Mesenchymal stem cell (in vitro differentiated cells and primary cell): Measurements from ENCODE around the gene APP.

Experiments
- DNase-seq: peaks from one replicate; pipeline ENCODE4 v3.0.0-alpha.2; 2013
- H2AFZ ChIP-seq: one replicate; pipeline ENCODE4 v1.6.1; 2013; ENCODE audit warnings: low read depth, mild to moderate bottlenecking, control low read depth, inconsistent platforms, low read length, moderate library complexity
- H2AK5ac ChIP-seq: 2 replicates; pipeline ENCODE4 v1.6.1; 2013; ENCODE audit warnings: low read length, moderate library complexity, mild to moderate bottlenecking, inconsistent platforms; ENCODE audit not compliant: severe bottlenecking
- H2BK120ac ChIP-seq: one replicate; pipeline ENCODE4 v1.6.1; 2013; ENCODE audit warnings: low read depth, mild to moderate bottlenecking, inconsistent platforms, low read length, moderate library complexity
- H2BK12ac ChIP-seq, 2 experiments: one replicate each; pipeline ENCODE4 v1.6.1; 2013; ENCODE audit warnings: inconsistent platforms in 2 of 2, low read length in 2 of 2, mild to moderate bottlenecking in 2 of 2, moderate library complexity in 2 of 2, control low read depth in 1 of 2
- H2BK15ac ChIP-seq: one replicate; pipeline ENCODE4 v1.6.1; 2013; ENCODE audit warnings: mild to moderate bottlenecking, low read depth, inconsistent platforms; ENCODE audit not compliant: poor library complexity, severe bottlenecking
- H2BK5ac ChIP-seq: 2 replicates; pipeline ENCODE4 v1.6.1; 2013; ENCODE audit warnings: low read depth, mild to moderate bottlenecking, low read length, control low read depth, inconsistent platforms; ENCODE audit not compliant: poor library complexity, severe bottlenecking
- H3K14ac ChIP-seq, 2 experiments: one replicate each; pipeline ENCODE4 v1.6.1; 2013; ENCODE audit warnings: inconsistent platforms in 2 of 2, low read length in 2 of 2, control low read depth in 1 of 2, mild to moderate bottlenecking in 1 of 2, moderate library complexity in 1 of 2
- H3K18ac ChIP-seq, 2 experiments: one replicate each; pipeline ENCODE4 v1.6.1; 2013; ENCODE audit warnings: inconsistent platforms in 2 of 2, low read length in 2 of 2, control low read depth in 1 of 2, low read depth in 1 of 2, mild to moderate bottlenecking in 1 of 2
- H3K23ac ChIP-seq, 2 experiments: one replicate each; pipeline ENCODE4 v1.6.1; 2013; ENCODE audit warnings: inconsistent platforms in 2 of 2, low read length in 2 of 2, mild to moderate bottlenecking in 2 of 2, moderate library complexity in 2 of 2, control low read depth in 1 of 2
- H3K27ac ChIP-seq: 2 replicates; pipeline ENCODE4 v1.5.1; 2013; ENCODE audit warnings: mild to moderate bottlenecking, moderate library complexity, low read length, control low read depth, inconsistent platforms; ENCODE audit not compliant: poor library complexity, severe bottlenecking
- H3K27me3 ChIP-seq, 2 experiments: 2 replicates each; pipeline versions ENCODE4 v1.6.1 to v1.7.0; 2013; ENCODE audit warnings: low read length in 2 of 2, mild to moderate bottlenecking in 2 of 2, moderate library complexity in 2 of 2, control low read depth in 1 of 2, inconsistent platforms in 1 of 2; ENCODE audit not compliant: control insufficient read depth in 1 of 2, insufficient read depth in 1 of 2
- H3K36me3 ChIP-seq, 2 experiments: 2 replicates each; pipeline versions ENCODE4 v1.6.1 to v1.7.0; 2013; ENCODE audit warnings: low read length in 2 of 2, control low read depth in 1 of 2, inconsistent platforms in 1 of 2, low read depth in 1 of 2, mild to moderate bottlenecking in 1 of 2; ENCODE audit not compliant: insufficient read depth in 2 of 2, control insufficient read depth in 1 of 2
- H3K4ac ChIP-seq, 2 experiments: one replicate each; pipeline ENCODE4 v1.6.1; 2013; ENCODE audit warnings: inconsistent platforms in 2 of 2, low read length in 2 of 2, mild to moderate bottlenecking in 2 of 2, moderate library complexity in 2 of 2, control low read depth in 1 of 2, low read depth in 1 of 2
- H3K4me1 ChIP-seq: 2 replicates; pipeline ENCODE4 v1.6.1; 2013; ENCODE audit warnings: low read depth, low read length, control low read depth; ENCODE audit not compliant: control insufficient read depth, insufficient read depth
- H3K4me2 ChIP-seq: 2 replicates; pipeline ENCODE4 v1.6.1; 2013; ENCODE audit warnings: low read length, mild to moderate bottlenecking, inconsistent platforms; ENCODE audit not compliant: poor library complexity, severe bottlenecking
- H3K4me3 ChIP-seq, 2 experiments: 2 replicates each; pipeline versions ENCODE4 v1.5.1 to v1.7.0; 2013; ENCODE audit warnings: low read length in 2 of 2, mild to moderate bottlenecking in 2 of 2, control low read depth in 1 of 2, low read depth in 1 of 2; ENCODE audit not compliant: insufficient read depth in 1 of 2
- H3K79me1 ChIP-seq: replicated peaks from 2 replicates; pipeline ENCODE4 v1.6.1; 2013; ENCODE audit warnings: mild to moderate bottlenecking, control low read depth, low read length, inconsistent platforms; ENCODE audit not compliant: poor library complexity, severe bottlenecking
- H3K9ac ChIP-seq: 2 replicates; pipeline ENCODE4 v1.7.0; 2013; ENCODE audit warnings: mild to moderate bottlenecking, low read length, moderate library complexity
- H3K9me3 ChIP-seq: 2 replicates; pipeline ENCODE4 v1.7.0; 2013; ENCODE audit warnings: mild to moderate bottlenecking, low read length; ENCODE audit not compliant: control insufficient read depth
- H4K8ac ChIP-seq: one replicate; pipeline ENCODE4 v1.6.1; 2013; ENCODE audit warnings: inconsistent platforms, mild to moderate bottlenecking, low read length, moderate library complexity
- H4K91ac ChIP-seq: one replicate; pipeline ENCODE4 v1.6.1; 2013; ENCODE audit warnings: mild to moderate bottlenecking, low read length, inconsistent platforms
- WGBS: methylation state at CpG from one replicate; pipeline ENCODE4 v1.1.7; 2013; ENCODE audit warnings: mixed read lengths; 5-methylcytosine and 5-hydroxymethylcytosine counted together

The APP gene

DNA sequence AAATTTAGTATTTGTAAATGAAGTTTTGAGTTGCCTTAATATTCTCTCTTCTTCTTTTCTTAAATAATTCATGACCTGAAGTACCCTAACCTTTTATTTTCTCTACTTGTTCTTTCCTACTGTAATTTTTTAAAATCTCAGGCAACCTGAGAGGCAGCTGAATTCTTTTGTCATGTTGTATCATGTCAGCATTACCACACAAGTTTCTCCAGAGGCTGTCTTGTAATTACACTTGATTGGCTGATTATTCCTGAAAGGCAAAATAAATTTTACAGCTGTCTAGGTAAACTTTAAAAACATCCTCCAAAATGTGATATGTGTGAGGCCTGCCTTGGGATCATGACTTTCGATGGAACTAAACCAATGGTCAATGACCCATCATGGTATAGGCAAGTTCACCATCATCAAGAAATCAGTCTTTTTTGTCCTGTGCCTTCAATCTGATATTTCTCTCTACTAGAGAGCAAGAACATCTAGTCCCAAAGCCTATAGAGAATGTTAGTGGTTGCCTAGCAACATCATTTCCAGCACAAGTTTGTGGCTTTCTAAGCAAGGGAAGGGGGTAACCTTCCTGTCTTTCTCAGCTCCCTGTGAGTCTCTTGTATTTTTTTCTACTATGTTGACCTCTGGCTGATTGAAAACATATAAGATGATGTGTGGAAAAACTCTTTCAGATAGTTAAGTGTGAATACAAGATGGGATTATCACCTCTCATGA lies 320.3 kb downstream of the APP start:
- Histone ChIP-seq H3K9ac (no peak overlapping the region), H3K4me1 (peaks cover 2% of the 10 kb centered on the region), H3K27ac (no peak overlapping the region), H3K27me3 (peaks cover 0 to 4% of the 10 kb centered on the region in 2 experiments), H4K91ac (no peak overlapping the region), H3K4me2 (no peak overlapping the region), H3K4ac (no peak overlapping the region), H3K14ac (no peak overlapping the region), H2AFZ (no peak overlapping the region), H3K23ac (no peak overlapping the region), H2BK120ac (no peak overlapping the region), H2AK5ac (no peak overlapping the region), H2BK15ac (no peak overlapping the region), H3K79me1 (no peaks in the 10 kb centered on the region), H3K18ac (no peak overlapping the region), H4K8ac (no peak overlapping the region), H2BK12ac (no peak overlapping the region), H3K36me3 (no peaks in the 10 kb centered on the region), H3K9me3 (no peaks in the 10 kb centered on the region), H3K4me3 (no peak overlapping the region), H2BK5ac (no peak overlapping the region)
- 100% methylated on average over 1 of the region's 1 CpG for WGBS
- peak; percentile 49 for DNase-seq

DNA sequence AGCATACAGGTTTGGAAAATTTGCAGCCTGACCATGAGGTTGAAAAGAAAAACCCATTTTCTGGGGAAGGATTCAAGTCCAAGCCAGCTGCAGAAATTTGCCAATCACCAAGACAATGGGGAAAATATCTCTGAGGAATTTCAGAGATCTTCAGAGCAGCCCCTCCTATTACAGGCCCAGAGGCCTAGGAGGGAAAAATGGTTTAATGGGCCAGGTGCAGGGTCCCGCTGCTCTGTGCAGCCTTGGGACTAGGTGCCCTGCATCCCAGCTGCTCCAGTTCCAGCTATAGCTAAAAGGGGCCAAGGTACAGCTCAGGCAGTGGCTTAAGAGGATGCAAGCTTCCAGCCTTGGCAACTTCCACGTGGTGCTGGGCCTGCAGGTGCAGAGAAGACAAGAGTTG lies 322.3 kb downstream of the APP start:
- H2AFZ ChIP-seq: no peak overlapping the region
- H4K91ac ChIP-seq: no peak overlapping the region
- no peak overlapping the region for H2AK5ac ChIP-seq
- H3K9ac ChIP-seq: no peak overlapping the region
- no peak overlapping the region for H2BK12ac ChIP-seq
- no peaks in the 10 kb centered on the region for H3K79me1 ChIP-seq
- no peak for DNase-seq
- no peak overlapping the region for H3K18ac ChIP-seq
- no peak overlapping the region for H3K4me2 ChIP-seq
- H3K36me3 ChIP-seq: no peaks in the 10 kb centered on the region
- H3K4me1 ChIP-seq: no peaks in the 10 kb centered on the region
- no peak overlapping the region for H3K23ac ChIP-seq
- no peak overlapping the region for H2BK120ac ChIP-seq
- H3K27ac ChIP-seq: no peak overlapping the region
- H3K4ac ChIP-seq: no peak overlapping the region
- no peak overlapping the region for H2BK5ac ChIP-seq
- H3K27me3 ChIP-seq: peaks cover 3 to 12% of the 10 kb centered on the region in 2 experiments
- no peak overlapping the region for H4K8ac ChIP-seq
- 48% methylated on average over 2 of the region's 2 CpGs for WGBS
- H3K14ac ChIP-seq: peak overlapping the region in 1 of 2 experiments; percentile 8
- H3K9me3 ChIP-seq: no peaks in the 10 kb centered on the region
- no peak overlapping the region for H3K4me3 ChIP-seq
- no peak overlapping the region for H2BK15ac ChIP-seq

DNA sequence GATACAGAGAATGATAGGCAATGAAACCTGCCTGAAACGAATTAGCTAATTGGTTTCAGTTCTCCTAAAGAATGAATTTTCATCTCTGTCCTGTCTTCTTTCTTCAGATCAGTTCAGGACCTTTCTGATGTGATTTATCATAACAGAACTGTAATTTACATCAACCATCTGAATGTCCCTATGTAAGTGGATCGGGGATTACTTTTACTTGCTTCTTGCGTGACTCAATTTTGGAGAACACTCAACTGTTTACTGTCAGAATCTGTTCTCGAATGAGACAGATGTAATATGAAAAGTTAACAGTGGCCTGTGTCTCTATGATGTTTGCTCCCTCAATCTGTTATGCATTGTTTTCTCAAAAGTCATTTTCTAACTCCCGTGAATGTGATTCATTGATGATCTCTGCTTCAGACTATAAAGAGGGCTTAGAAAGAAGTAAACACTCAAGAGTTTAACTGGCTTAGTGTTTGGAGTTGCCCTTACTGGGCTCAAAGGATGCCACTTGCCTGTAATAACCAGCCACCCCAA lies 324.8 kb downstream of the APP start:
- Histone ChIP-seq H3K4me3 (no peak overlapping the region), H3K18ac (no peak overlapping the region), H3K14ac (no peak overlapping the region), H4K91ac (no peak overlapping the region), H3K27me3 (peaks cover 8 to 33% of the 10 kb centered on the region in 2 experiments), H3K9ac (peak overlapping the region; percentile 1), H2AK5ac (no peak overlapping the region), H2BK15ac (no peak overlapping the region), H4K8ac (no peak overlapping the region), H3K4ac (no peak overlapping the region), H2BK5ac (no peak overlapping the region), H3K36me3 (no peaks in the 10 kb centered on the region), H2AFZ (no peak overlapping the region), H2BK120ac (no peak overlapping the region), H3K23ac (no peak overlapping the region), H3K9me3 (no peaks in the 10 kb centered on the region), H3K4me2 (no peak overlapping the region), H3K79me1 (no peaks in the 10 kb centered on the region), H2BK12ac (no peak overlapping the region), H3K4me1 (no peaks in the 10 kb centered on the region), H3K27ac (no peak overlapping the region)
- peak; percentile 15 for DNase-seq
- WGBS: 81% methylated on average over 5 of the region's 5 CpGs

DNA sequence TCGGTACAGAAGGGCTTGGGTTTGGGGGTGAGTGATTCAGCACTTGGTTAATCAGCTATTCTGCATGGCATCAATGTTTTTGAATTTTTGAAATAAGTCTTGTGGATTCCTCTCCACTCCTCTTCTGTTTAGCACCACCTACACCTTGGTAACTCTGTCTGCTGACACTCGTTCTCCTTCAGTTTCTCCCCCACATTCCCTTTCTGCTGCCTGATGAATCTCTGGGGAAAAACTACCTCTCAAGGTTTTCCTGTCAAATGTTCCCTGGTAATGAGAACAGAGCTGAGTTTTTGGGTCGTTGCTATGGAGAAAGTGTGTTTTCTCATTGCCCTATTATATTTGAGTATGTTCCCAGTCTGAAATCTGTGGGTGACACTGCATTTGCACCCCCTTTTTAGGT lies 327.6 kb downstream of the APP start:
- no peak overlapping the region for H3K9ac ChIP-seq
- no peak overlapping the region for H4K91ac ChIP-seq
- H3K4ac ChIP-seq: no peak overlapping the region
- H3K23ac ChIP-seq: no peak overlapping the region
- WGBS: 72% methylated on average over 3 of the region's 3 CpGs
- no peak overlapping the region for H3K18ac ChIP-seq
- H2BK12ac ChIP-seq: no peak overlapping the region
- no peak overlapping the region for H3K14ac ChIP-seq
- no peak overlapping the region for H2BK5ac ChIP-seq
- no peak overlapping the region for H3K4me3 ChIP-seq
- H3K27ac ChIP-seq: no peak overlapping the region
- no peaks in the 10 kb centered on the region for H3K4me1 ChIP-seq
- no peak overlapping the region for H2BK120ac ChIP-seq
- no peak overlapping the region for H2AK5ac ChIP-seq
- no peak overlapping the region for H4K8ac ChIP-seq
- DNase-seq: no peak
- no peak overlapping the region for H2BK15ac ChIP-seq
- peaks cover 10 to 42% of the 10 kb centered on the region in 2 experiments for H3K27me3 ChIP-seq
- no peak overlapping the region for H2AFZ ChIP-seq
- no peaks in the 10 kb centered on the region for H3K79me1 ChIP-seq
- no peak overlapping the region for H3K4me2 ChIP-seq
- H3K36me3 ChIP-seq: no peaks in the 10 kb centered on the region
- H3K9me3 ChIP-seq: no peaks in the 10 kb centered on the region
